Heart left ventricle (tissue), 16 donors: ENCODE data around the gene RPGRIP1L. TPM values are rescaled to one million over a fixed set of nuclear protein-coding genes. Genes with fewer than 3 reads are reported as not detected.

Source experiments
- ATAC-seq, 4 donors: fragments of 200-7000 bp; cut with Tn5 transposase; one replicate each; pipeline ENCODE4 v1.9.1; 2020 to 2022; ENCODE audit warnings: moderate library complexity in 4 of 4, mild to moderate bottlenecking in 3 of 4, moderate number of reproducible peaks in 1 of 4
- DNase-seq, 5 donors: peaks; one replicate each; pipeline ENCODE4 v3.0.0-alpha.2; 2020
- H3K27ac ChIP-seq, 12 donors: fragments of 200-600 bp; sonication (generic) in 4 of 12; one replicate each; pipeline versions ENCODE4 v1.5.0 to v1.8.0; 2016 to 2022; ENCODE audit warnings: mild to moderate bottlenecking in 2 of 12
- H3K27me3 ChIP-seq, 9 donors: fragments of 200-600 bp; sonication (generic) in 2 of 9; one replicate each; pipeline versions ENCODE4 v1.5.1 to v1.8.0; 2016 to 2022; ENCODE audit warnings: mild to moderate bottlenecking in 3 of 9
- H3K36me3 ChIP-seq, 9 donors: fragments of 200-600 bp; sonication (generic) in 2 of 9; one replicate each; pipeline versions ENCODE4 v1.5.0 to v1.8.0; 2018 to 2022; ENCODE audit warnings: mild to moderate bottlenecking in 2 of 9
- H3K4me1 ChIP-seq, 12 donors: fragments of 200-600 bp; sonication (generic) in 4 of 12; one replicate each; pipeline versions ENCODE4 v1.5.0 to v1.8.0; 2016 to 2022; ENCODE audit warnings: mild to moderate bottlenecking in 3 of 12
- H3K4me3 ChIP-seq, 12 donors: fragments of 200-600 bp; sonication (generic) in 4 of 12; one replicate each; pipeline versions ENCODE4 v1.5.0 to v1.8.0; 2017 to 2022; ENCODE audit warnings: mild to moderate bottlenecking in 9 of 12, moderate library complexity in 4 of 12
- H3K9me3 ChIP-seq, 12 donors: fragments of 200-600 bp; sonication (generic) in 4 of 12; one replicate each; pipeline versions ENCODE4 v1.5.0 to v1.8.0; 2016 to 2022; ENCODE audit warnings: mild to moderate bottlenecking in 1 of 12
- CTCF ChIP-seq, 12 donors: fragments of 200-600 bp; sonication (generic) in 4 of 12; IDR thresholded peaks; one replicate each; pipeline versions ENCODE4 v1.5.0 to v1.8.0; 2018 to 2022; ENCODE audit warnings: antibody characterized with exemption in 12 of 12, mild to moderate bottlenecking in 5 of 12
- POLR2A ChIP-seq, 2 donors: fragments of 450-650 bp; IDR thresholded peaks; one replicate each; pipeline ENCODE4 v1.6.1; 2017; ENCODE audit warnings: antibody characterized with exemption in 2 of 2, mild to moderate bottlenecking in 2 of 2, moderate library complexity in 2 of 2
- WGBS, 4 donors: extraction: QIAGEN DNeasy Blood & Tissue Kit in 2 of 4; methylation state at CpG; one replicate each; pipeline versions ENCODE4 v1.1.5 to v1.1.7; 2013 to 2018; 5-methylcytosine and 5-hydroxymethylcytosine counted together
- intact Hi-C, 10 donors: fragments of 100-400 bp; cut with DNase I; formaldehyde crosslinking; loops; one replicate each; pipeline versions ENCODE4 v1.11.1 to v1.14.2; 2022
- polyA plus RNA-seq, 2 donors: library from polyadenylated mRNA; stranded (reverse); fragments of 200-250 nt; gene quantifications; one replicate each; pipeline ENCODE4 v1.2.3, GENCODE V29; 2013
- total RNA-seq, 9 donors: library from RNA; depleted of rRNA in 2 of 9; stranded (reverse); fragments of >200 nt in 2 of 9; fragmentation: NEBNext Ultra II Directional in 3 of 9; extraction: Animal tissue kit (Norgen Biotek cat#: 25700) in 3 of 9; gene quantifications; one replicate each; pipeline versions ENCODE4 v1.1.0 to v1.2.4, GENCODE V29; 2016 to 2023
- donor health status: ischemic (EF 13 %, LVEDD 7.1; RV severe dilation, severe dysfunction).
- donor health status: healthy with polysubstance abuse.
- donor health status: DM: no; HTN: yes; CAD: no.
- donor health status: DM: no; HTN: no; CAD: no.
- donor health status: ischemic (EF 25% LVEDD 6.9; RV normal size, moderate dysfunction).
- donor health status: ischemic (EF 25% LVEDD 5.7; RV mildly dilated, moderate dysfunction).
- donor health status: healthy.
- donor health status: DM: yes; HTN: yes; CAD: no.
- donor health status: ischemic (EF 35%, LVEDD 5.7; RV mildly dilated, moderate dysfunction).
- donor health status: nonischemic (EF 11% LVEDD 7.7; RV severe dilation, severe dysfunction).
- donor health status: DM: yes; HTN: yes; CAD: no.
- donor health status: PGD.
- donor health status: ischemic (EF 29% LVEDD 5.4; RV normal size, mild dysfunction).
- donor health status: nonischemic (EF 23%, LVEDD 6.1; RV moderate dilation, normal function).

RPGRIP1L gene
- total and polyA plus RNA-seq, 11 donors = 0.69 to 4.6 (median 2.3) TPM

- H3K4me3 ChIP-seq = no peak overlapping the region
- H3K36me3 ChIP-seq = no peaks in the 10 kb centered on the region
- 93 to 97% (median 94%) methylated on average over 5 of the region's 5 CpGs for WGBS, 4 donors
- peaks cover 0 to 10% (median 5%) of the 10 kb centered on the region in 12 donors for H3K9me3 ChIP-seq
- intact Hi-C loops = no loop called here
- H3K4me1 ChIP-seq = no peaks in the 10 kb centered on the region
- no peak for ATAC-seq
- DNase-seq = no peak
- no peaks in the 10 kb centered on the region for H3K27me3 ChIP-seq
- no peak for TF ChIP-seq CTCF (IDR thresholded peaks at IDR 0.05)
- no peak for TF ChIP-seq POLR2A (IDR thresholded peaks at IDR 0.05)
- no peak overlapping the region for H3K27ac ChIP-seq
Measured at GRCh38 chr16:53576904-53577303, 126.8 kb downstream of the RPGRIP1L start.

GRCh38 chr16:53576210-53576609 is 127.4 kb downstream of the RPGRIP1L start:
- DNase-seq = no peak
- ATAC-seq = no peak
- Histone ChIP-seq H3K27me3 (no peaks in the 10 kb centered on the region), H3K27ac (no peak overlapping the region), H3K9me3 (peaks cover 0 to 17% (median 12%) of the 10 kb centered on the region in 12 donors), H3K36me3 (no peaks in the 10 kb centered on the region), H3K4me3 (no peak overlapping the region), H3K4me1 (no peaks in the 10 kb centered on the region)
- WGBS, 4 donors = 63 to 86% (median 63%) methylated on average over 1 to 4 of the region's 4 CpGs
- intact Hi-C loops = no loop called here
- TF ChIP-seq CTCF (IDR thresholded peaks at IDR 0.05) (no peak), POLR2A (IDR thresholded peaks at IDR 0.05) (no peak)

- Histone ChIP-seq H3K4me1 (no peaks in the 10 kb centered on the region), H3K27ac (no peak overlapping the region), H3K27me3 (no peaks in the 10 kb centered on the region), H3K36me3 (no peaks in the 10 kb centered on the region), H3K9me3 (peaks cover 0 to 24% (median 14%) of the 10 kb centered on the region in 12 donors), H3K4me3 (no peak overlapping the region)
- DNase-seq (no peak), ATAC-seq (no peak)
- intact Hi-C loops = no loop called here
- no peak for TF ChIP-seq CTCF (IDR thresholded peaks at IDR 0.05)
- no peak for TF ChIP-seq POLR2A (IDR thresholded peaks at IDR 0.05)
Measured at GRCh38 chr16:53571763-53572162, 131.9 kb downstream of the RPGRIP1L start.

- Histone ChIP-seq H3K27me3 (no peaks in the 10 kb centered on the region), H3K27ac (no peak overlapping the region), H3K9me3 (peaks cover 0 to 12% (median 7%) of the 10 kb centered on the region in 12 donors), H3K4me1 (no peaks in the 10 kb centered on the region), H3K4me3 (no peak overlapping the region), H3K36me3 (no peaks in the 10 kb centered on the region)
- TF ChIP-seq POLR2A (IDR thresholded peaks at IDR 0.05) (no peak), CTCF (IDR thresholded peaks at IDR 0.05) (no peak)
- ATAC-seq (no peak), DNase-seq (no peak)
- intact Hi-C loops = no loop called here
- 67 to 78% (median 74%) methylated on average over 5 of the region's 5 CpGs for WGBS, 4 donors
Measured at GRCh38 chr16:53566552-53567245, 137.0 kb downstream of the RPGRIP1L start.
